A549 (cell line): ENCODE results near the gene ATP6AP1. TPM values are rescaled to one million over a fixed set of nuclear protein-coding genes. Genes with fewer than 3 reads are reported as not detected.

Source experiments
- ATAC-seq, 2 experiments: fragments of 200-7000 bp in 1 of 2; fragments of >200 bp in 1 of 2; cut with Nextera tagmentation in 1 of 2; cut with Tn5 transposase in 1 of 2; 3 replicates each; pipeline versions ENCODE4 v1.8.0 to v1.9.1; 2018 to 2020; ENCODE audit warnings: mild to moderate bottlenecking in 1 of 2, moderate library complexity in 1 of 2
- CTCF ChIA-PET: fragments of 300-600 bp; sonication (Branson Sonifier 250); formaldehyde crosslinking; extraction: SDS; loops from one replicate; lab custom pipeline; 2021; ENCODE audit warnings: antibody characterized with exemption, inconsistent platforms; lab: Yijun Ruan, JAX
- POLR2A ChIA-PET: fragments of 350-600 bp; formaldehyde crosslinking; extraction: SDS; loops from one replicate; lab custom pipeline; 2021; ENCODE audit warnings: antibody characterized with exemption, inconsistent platforms; lab: Yijun Ruan, JAX
- DNase-seq, 2 experiments: peaks; one replicate each; pipeline versions ENCODE4 v3.0.0 to v3.0.0-alpha.2; 2011 to 2016; ENCODE audit warnings: low read depth in 1 of 2, low spot score in 1 of 2
- FAIRE-seq: peaks from 2 replicates; lab custom pipeline; 2011; peaks lifted over from hg19 to GRCh38; lab: Jason Lieb, UNC
- H3K27ac ChIP-seq, 2 experiments: fragments of >200 bp; sonication (Bioruptor Twin); formaldehyde crosslinking; 3 replicates each; pipeline ENCODE4 v1.5.1; 2016 to 2017
- H3K4me1 ChIP-seq: fragments of >200 bp; sonication (Bioruptor Twin); formaldehyde crosslinking; 3 replicates; pipeline ENCODE4 v1.6.1; 2016
- H3K4me2 ChIP-seq: fragments of >200 bp; sonication (Bioruptor Twin); formaldehyde crosslinking; 3 replicates; pipeline ENCODE4 v1.6.1; 2016
- H3K4me3 ChIP-seq: fragments of >200 bp; sonication (Bioruptor Twin); formaldehyde crosslinking; 3 replicates; pipeline ENCODE4 v1.5.1; 2016
- H3K9me3 ChIP-seq: fragments of >200 bp; sonication (Bioruptor Twin); formaldehyde crosslinking; 3 replicates; pipeline ENCODE4 v1.6.1; 2016
- CBX2 ChIP-seq: fragments of 200-600 bp; sonication (generic); IDR thresholded peaks from 2 replicates; pipeline ENCODE4 v1.6.1; 2016; ENCODE audit warnings: low read depth, mild to moderate bottlenecking, borderline replicate concordance
- EHF ChIP-seq: fragments of 250-450 bp; sonication (Bioruptor Pico); IDR thresholded peaks from 2 replicates; pipeline ENCODE4 v1.5.0; 2020; ENCODE audit warnings: mild to moderate bottlenecking
- FOXS1 ChIP-seq: fragments of 250-450 bp; sonication (Bioruptor Pico); IDR thresholded peaks from 2 replicates; pipeline ENCODE4 v1.5.0; 2020; ENCODE audit warnings: mild to moderate bottlenecking, moderate library complexity
- GATA3 ChIP-seq: IDR thresholded peaks from 2 replicates; pipeline ENCODE4 v1.6.1; 2012; ENCODE audit warnings: borderline replicate concordance
- HDAC2 ChIP-seq: fragments of 200-600 bp; sonication (generic); IDR thresholded peaks from 2 replicates; pipeline ENCODE4 v1.6.1; 2016
- HEYL ChIP-seq: fragments of 250-450 bp; sonication (Bioruptor Pico); IDR thresholded peaks from 2 replicates; pipeline ENCODE4 v1.8.0; 2021; ENCODE audit warnings: mild to moderate bottlenecking, moderate library complexity
- JUN ChIP-seq, 2 experiments: fragments of >200 bp; sonication (Bioruptor Twin); formaldehyde crosslinking; IDR thresholded peaks; 2 replicates in 1 of 2; 3 replicates in 1 of 2; pipeline ENCODE4 v1.6.1; 2016 to 2017
- KDM1A ChIP-seq: fragments of 200-600 bp; sonication (generic); IDR thresholded peaks from 2 replicates; pipeline ENCODE4 v1.6.1; 2016; ENCODE audit warnings: low read depth, mild to moderate bottlenecking
- MAFK ChIP-seq: fragments of 450-650 bp; IDR thresholded peaks from 2 replicates; pipeline ENCODE4 v1.6.1; 2014; ENCODE audit not compliant: partially characterized antibody
- POLR2A ChIP-seq: IDR thresholded peaks from 2 replicates; pipeline ENCODE4 v1.6.1; 2012; ENCODE audit warnings: mild to moderate bottlenecking, low read length
- POLR2AphosphoS2 ChIP-seq: conservative IDR thresholded peaks from 2 replicates; pipeline ENCODE4 v1.6.1; 2012; ENCODE audit warnings: low read length, improper control_type of control experiment, inconsistent platforms
- RCOR1 ChIP-seq: fragments of 150-350 bp; IDR thresholded peaks from 2 replicates; pipeline ENCODE4 v1.6.1; 2014; ENCODE audit warnings: antibody characterized with exemption, low read length, low read depth
- ZC3H11A ChIP-seq: fragments of 450-650 bp; IDR thresholded peaks from 2 replicates; pipeline ENCODE4 v1.6.1; 2014; ENCODE audit warnings: antibody characterized with exemption, mild to moderate bottlenecking
- ZSCAN20 ChIP-seq: fragments of 250-450 bp; sonication (Bioruptor Pico); IDR thresholded peaks from 2 replicates; pipeline ENCODE4 v1.8.0; 2022; ENCODE audit warnings: mild to moderate bottlenecking, moderate library complexity
- WGBS: methylation state at CpG from one replicate; pipeline ENCODE4 v1.1.6; 2017; ENCODE audit errors: missing lambda C conversion rate; 5-methylcytosine and 5-hydroxymethylcytosine counted together
- polyA plus RNA-seq, 4 experiments: library from polyadenylated mRNA; depleted of rRNA in 3 of 4; stranded (reverse); fragments of >200 nt; fragmentation: RNase III in 1 of 4; extraction: RNeasy Plus Mini Kit Qiagen cat#74134 plus additional on column Dnase treatment in 1 of 4; gene quantifications; 2 replicates in 3 of 4; 3 replicates in 1 of 4; pipeline ENCODE4 v1.2.3, GENCODE V29; 2011 to 2017
- TF ChIP-seq, protein P1 (sequence below): fragments of >200 bp; sonication (Bioruptor Twin); formaldehyde crosslinking; IDR thresholded peaks from 2 replicates; pipeline ENCODE4 v1.6.1; 2016
- TF ChIP-seq, protein P2 (sequence below): fragments of 150-350 bp; IDR thresholded peaks from 2 replicates; pipeline ENCODE4 v1.6.1; 2014; ENCODE audit warnings: low read depth, mild to moderate bottlenecking, low read length
- TF ChIP-seq, protein P3 (sequence below): IDR thresholded peaks from 2 replicates; pipeline ENCODE4 v1.6.1; 2012; ENCODE audit warnings: low read depth, borderline replicate concordance
- TF ChIP-seq, protein P4 (sequence below): fragments of >200 bp; sonication (Bioruptor Twin); formaldehyde crosslinking; IDR thresholded peaks from 3 replicates; pipeline ENCODE4 v1.5.1; 2016
- TF ChIP-seq, protein P5 (sequence below): fragments of 450-650 bp; IDR thresholded peaks from 2 replicates; pipeline ENCODE4 v1.6.1; 2014; ENCODE audit warnings: antibody characterized with exemption
- TF ChIP-seq, protein P6 (sequence below): fragments of 250-450 bp; sonication (Bioruptor Pico); IDR thresholded peaks from 2 replicates; pipeline ENCODE4 v1.5.0; 2020; ENCODE audit warnings: low read depth, mild to moderate bottlenecking, moderate library complexity
- TF ChIP-seq, protein P7 (sequence below): IDR thresholded peaks from 2 replicates; pipeline ENCODE4 v1.6.1; 2012

ATP6AP1 gene
- polyA plus RNA-seq, 2 of the 4 experiments (the other 2 are of a cell fraction), result 62.6 to 81.7 TPM

DNA sequence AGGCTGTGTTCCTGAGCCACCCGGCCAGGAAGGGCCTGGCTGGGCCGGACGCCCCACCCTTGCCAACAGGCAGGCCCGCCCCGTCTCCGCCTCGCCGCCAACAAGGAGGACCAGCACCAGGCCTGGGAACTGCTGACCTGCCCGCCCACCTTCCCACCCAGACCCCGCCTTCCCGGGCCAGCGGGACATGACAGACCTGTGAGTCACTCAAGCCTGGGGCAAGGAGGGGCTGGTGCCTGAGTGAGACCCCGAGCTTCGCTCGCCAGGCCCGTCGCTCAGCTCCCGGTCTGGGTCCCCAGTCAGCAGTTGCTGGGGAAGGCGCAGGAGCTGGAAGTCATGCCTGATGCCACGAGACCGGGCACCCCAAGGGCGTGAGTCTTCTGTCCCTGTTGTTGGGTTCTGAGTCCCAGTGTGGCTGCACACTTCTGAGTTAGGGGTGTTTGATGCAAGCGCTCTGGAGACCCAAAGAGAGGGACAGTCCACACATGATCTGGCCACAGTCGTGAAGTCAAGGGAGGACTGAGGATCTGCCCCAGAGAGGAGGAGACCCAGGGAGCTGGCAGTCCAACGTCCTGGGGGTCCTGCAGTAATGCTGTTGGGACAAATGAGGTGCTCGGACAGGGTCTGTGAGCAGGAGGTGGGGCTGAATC is 19.1 kb upstream of the ATP6AP1 start, which contains the start of gene DNASE1L1 (continued):
- no peak for TF ChIP-seq EHF
- no peak for TF ChIP-seq POLR2AphosphoS2
- TF ChIP-seq CBX2, result no peak

DNA sequence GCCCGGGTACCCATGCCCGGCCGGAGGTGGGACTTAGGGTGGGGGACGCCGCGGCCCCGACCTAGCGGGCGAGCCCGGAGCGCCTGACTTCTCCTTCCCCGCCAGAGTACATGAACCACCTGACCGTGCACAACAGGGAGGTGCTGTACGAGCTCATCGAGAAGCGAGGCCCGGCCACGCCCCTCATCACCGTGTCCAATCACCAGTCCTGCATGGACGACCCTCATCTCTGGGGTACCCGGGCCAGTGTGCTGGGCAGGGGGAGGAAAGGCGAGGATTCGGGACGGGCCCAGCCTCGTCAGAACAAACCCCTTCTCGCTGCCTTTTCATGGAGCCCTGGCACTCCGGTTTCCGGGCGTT is 16.5 kb upstream of the ATP6AP1 start:
- H3K9me3 ChIP-seq, result no peaks in the 10 kb centered on the region
- FAIRE-seq (peak; percentile 97), ATAC-seq (peak; percentile 72 to 80), DNase-seq (peak; percentile 67 to 69)
- peak overlapping the region; percentile 93 for H3K4me2 ChIP-seq
- ChIA-PET POLR2A (interaction anchor here (0.5 to 1.2 kb wide), 5 partner anchors 13 to 393 kb away, joined by 3 to 7 read pairs (median 3); partner anchors contain the start of genes ATP6AP1 and RPL10), CTCF (interaction anchor here (1.0 to 1.1 kb wide), 2 partner anchors 23 to 39 kb away, joined by 3 read pairs; no protein-coding TSS in a partner anchor)
- H3K4me1 ChIP-seq, result peaks cover 28% of the 10 kb centered on the region
- H3K27ac ChIP-seq, result peak overlapping the region; percentile 96 to 100
- peak overlapping the region; percentile 89 for H3K4me3 ChIP-seq
- 20% methylated on average over 3 of the region's 29 CpGs for WGBS
- TF ChIP-seq JUN (IDR thresholded peaks at IDR 0.05) (no peak), HDAC2 (no peak), ZSCAN20 (no peak), RCOR1 (no peak), FOXS1 (CRISPR knock-in tag) (no peak), POLR2A (peak; percentile 53), HEYL (CRISPR knock-in tag) (no peak), GATA3 (no peak), ZC3H11A (no peak), KDM1A (no peak)
- TF ChIP-seq, protein P1, sequence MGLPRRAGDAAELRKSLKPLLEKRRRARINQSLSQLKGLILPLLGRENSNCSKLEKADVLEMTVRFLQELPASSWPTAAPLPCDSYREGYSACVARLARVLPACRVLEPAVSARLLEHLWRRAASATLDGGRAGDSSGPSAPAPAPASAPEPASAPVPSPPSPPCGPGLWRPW, result no peak
- TF ChIP-seq, protein P2, sequence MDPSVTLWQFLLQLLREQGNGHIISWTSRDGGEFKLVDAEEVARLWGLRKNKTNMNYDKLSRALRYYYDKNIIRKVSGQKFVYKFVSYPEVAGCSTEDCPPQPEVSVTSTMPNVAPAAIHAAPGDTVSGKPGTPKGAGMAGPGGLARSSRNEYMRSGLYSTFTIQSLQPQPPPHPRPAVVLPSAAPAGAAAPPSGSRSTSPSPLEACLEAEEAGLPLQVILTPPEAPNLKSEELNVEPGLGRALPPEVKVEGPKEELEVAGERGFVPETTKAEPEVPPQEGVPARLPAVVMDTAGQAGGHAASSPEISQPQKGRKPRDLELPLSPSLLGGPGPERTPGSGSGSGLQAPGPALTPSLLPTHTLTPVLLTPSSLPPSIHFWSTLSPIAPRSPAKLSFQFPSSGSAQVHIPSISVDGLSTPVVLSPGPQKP, result no peak
- TF ChIP-seq, protein P3, sequence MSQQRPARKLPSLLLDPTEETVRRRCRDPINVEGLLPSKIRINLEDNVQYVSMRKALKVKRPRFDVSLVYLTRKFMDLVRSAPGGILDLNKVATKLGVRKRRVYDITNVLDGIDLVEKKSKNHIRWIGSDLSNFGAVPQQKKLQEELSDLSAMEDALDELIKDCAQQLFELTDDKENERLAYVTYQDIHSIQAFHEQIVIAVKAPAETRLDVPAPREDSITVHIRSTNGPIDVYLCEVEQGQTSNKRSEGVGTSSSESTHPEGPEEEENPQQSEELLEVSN, result no peak
- TF ChIP-seq, protein P4, sequence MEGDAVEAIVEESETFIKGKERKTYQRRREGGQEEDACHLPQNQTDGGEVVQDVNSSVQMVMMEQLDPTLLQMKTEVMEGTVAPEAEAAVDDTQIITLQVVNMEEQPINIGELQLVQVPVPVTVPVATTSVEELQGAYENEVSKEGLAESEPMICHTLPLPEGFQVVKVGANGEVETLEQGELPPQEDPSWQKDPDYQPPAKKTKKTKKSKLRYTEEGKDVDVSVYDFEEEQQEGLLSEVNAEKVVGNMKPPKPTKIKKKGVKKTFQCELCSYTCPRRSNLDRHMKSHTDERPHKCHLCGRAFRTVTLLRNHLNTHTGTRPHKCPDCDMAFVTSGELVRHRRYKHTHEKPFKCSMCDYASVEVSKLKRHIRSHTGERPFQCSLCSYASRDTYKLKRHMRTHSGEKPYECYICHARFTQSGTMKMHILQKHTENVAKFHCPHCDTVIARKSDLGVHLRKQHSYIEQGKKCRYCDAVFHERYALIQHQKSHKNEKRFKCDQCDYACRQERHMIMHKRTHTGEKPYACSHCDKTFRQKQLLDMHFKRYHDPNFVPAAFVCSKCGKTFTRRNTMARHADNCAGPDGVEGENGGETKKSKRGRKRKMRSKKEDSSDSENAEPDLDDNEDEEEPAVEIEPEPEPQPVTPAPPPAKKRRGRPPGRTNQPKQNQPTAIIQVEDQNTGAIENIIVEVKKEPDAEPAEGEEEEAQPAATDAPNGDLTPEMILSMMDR, result no peak
- TF ChIP-seq, protein P5, sequence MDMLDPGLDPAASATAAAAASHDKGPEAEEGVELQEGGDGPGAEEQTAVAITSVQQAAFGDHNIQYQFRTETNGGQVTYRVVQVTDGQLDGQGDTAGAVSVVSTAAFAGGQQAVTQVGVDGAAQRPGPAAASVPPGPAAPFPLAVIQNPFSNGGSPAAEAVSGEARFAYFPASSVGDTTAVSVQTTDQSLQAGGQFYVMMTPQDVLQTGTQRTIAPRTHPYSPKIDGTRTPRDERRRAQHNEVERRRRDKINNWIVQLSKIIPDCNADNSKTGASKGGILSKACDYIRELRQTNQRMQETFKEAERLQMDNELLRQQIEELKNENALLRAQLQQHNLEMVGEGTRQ, result peak; percentile 55; the same call in 1 of the 2 replicates

DNA sequence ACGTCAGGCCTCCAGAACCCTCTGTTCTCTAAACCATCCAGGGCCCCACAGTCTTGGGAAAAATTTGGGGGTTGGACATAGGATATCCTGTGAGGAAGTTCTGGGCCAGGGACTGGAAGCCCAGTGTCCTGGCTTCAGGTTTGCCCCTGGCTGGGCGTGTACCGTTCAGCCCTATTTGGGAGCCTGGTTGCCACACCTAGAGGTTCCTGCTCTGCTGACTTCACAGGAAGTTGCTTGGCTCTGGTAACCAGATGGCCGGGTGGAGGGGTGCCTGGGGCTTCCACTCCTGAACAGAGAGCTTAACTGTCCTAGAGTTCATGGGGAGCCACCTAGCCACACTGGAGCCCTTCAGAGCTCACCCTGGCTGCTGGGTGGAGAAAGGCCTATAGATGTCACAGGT is 16.0 kb upstream of the ATP6AP1 start:
- DNase-seq (no peak), FAIRE-seq (no peak), ATAC-seq (no peak)
- WGBS, result 46% methylated on average over 3 of the region's 4 CpGs
- CTCF ChIA-PET, result interaction anchor here (1.0 to 1.1 kb wide), 2 partner anchors 22 to 39 kb away, joined by 3 read pairs; no protein-coding TSS in a partner anchor
- H3K27ac ChIP-seq, result peak overlapping the region; percentile 96 to 100
- TF ChIP-seq, protein P6, sequence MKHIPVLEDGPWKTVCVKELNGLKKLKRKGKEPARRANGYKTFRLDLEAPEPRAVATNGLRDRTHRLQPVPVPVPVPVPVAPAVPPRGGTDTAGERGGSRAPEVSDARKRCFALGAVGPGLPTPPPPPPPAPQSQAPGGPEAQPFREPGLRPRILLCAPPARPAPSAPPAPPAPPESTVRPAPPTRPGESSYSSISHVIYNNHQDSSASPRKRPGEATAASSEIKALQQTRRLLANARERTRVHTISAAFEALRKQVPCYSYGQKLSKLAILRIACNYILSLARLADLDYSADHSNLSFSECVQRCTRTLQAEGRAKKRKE (CRISPR knock-in tag), result no peak
- TF ChIP-seq, protein P7, sequence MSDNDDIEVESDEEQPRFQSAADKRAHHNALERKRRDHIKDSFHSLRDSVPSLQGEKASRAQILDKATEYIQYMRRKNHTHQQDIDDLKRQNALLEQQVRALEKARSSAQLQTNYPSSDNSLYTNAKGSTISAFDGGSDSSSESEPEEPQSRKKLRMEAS, result no peak
- TF ChIP-seq KDM1A, result no peak
- TF ChIP-seq MAFK, result no peak
- TF ChIP-seq, protein P5, result no peak
- peak overlapping the region; percentile 89 for H3K4me3 ChIP-seq
- peak overlapping the region; percentile 93 for H3K4me2 ChIP-seq
- POLR2A ChIA-PET, result interaction anchor here (0.5 to 1.2 kb wide), 5 partner anchors 13 to 392 kb away, joined by 3 to 7 read pairs (median 3); partner anchors contain the start of genes ATP6AP1 and RPL10
- no peaks in the 10 kb centered on the region for H3K9me3 ChIP-seq
- peaks cover 28% of the 10 kb centered on the region for H3K4me1 ChIP-seq
